Measurements from ENCODE around the gene ARAP1. TPM values are rescaled to one million over a fixed set of nuclear protein-coding genes. Genes with fewer than 3 reads are reported as not detected.

Gene ARAP1
- total RNA-seq, 1 experiment from 2014 or later: 73.6 TPM

- intact Hi-C loops (cut with micrococcal nuclease; ENCODE audit: unreplicated experiment): no loop called here
- ATAC-seq (no peak), DNase-seq (ENCODE audit: low read depth, low spot score) (no peak)
- Histone ChIP-seq H3K9me3 (ENCODE audit: control insufficient read depth, insufficient read depth, low read depth, low read length) (no peaks in the 10 kb centered on the region), H3K4me3 (ENCODE audit: low read depth in 2 of 2, low read length in 2 of 2) (no peak overlapping the region), H3K27me3 (ENCODE audit: control insufficient read depth, insufficient read depth, low read length) (peaks cover 13% of the 10 kb centered on the region), H3K4me1 (ENCODE audit: control insufficient read depth, insufficient read depth, low read length) (no peaks in the 10 kb centered on the region), H3K27ac (ENCODE audit: low read length) (no peak overlapping the region), H3K36me3 (ENCODE audit: control insufficient read depth, insufficient read depth, low read length) (no peaks in the 10 kb centered on the region)
- ChIA-PET CTCF (interaction anchor here (0.6 to 1.2 kb wide), 3 partner anchors 37 to 156 kb away, joined by 3 to 5 read pairs (median 5); no protein-coding TSS in a partner anchor), POLR2A (no interaction called here)
- BruUV-seq (replicated peaks): no TSS peak
- TF ChIP-seq TCF7L2 (IDR thresholded peaks at IDR 0.05; ENCODE audit: low read depth, low read length) (no peak), POLR2AphosphoS5 (IDR thresholded peaks at IDR 0.05; ENCODE audit: low read depth, low read length) (no peak)
- in situ Hi-C loops (cut with HindIII; ENCODE audit: low pct_unique_long_range_greater_than_20kb, low sequenced_read_pairs): no loop called here
Measured at GRCh38 chr11:72637926-72638325, 114.3 kb downstream of the ARAP1 start.

- intact Hi-C loops (cut with micrococcal nuclease; ENCODE audit: unreplicated experiment) (no loop called here), in situ Hi-C loops (cut with HindIII; ENCODE audit: low pct_unique_long_range_greater_than_20kb, low sequenced_read_pairs) (no loop called here)
- ChIA-PET POLR2A (no interaction called here), CTCF (interaction anchor here (1.2 kb wide), 2 partner anchors 36 to 47 kb away, joined by 5 read pairs; no protein-coding TSS in a partner anchor)
- Histone ChIP-seq H3K4me3 (ENCODE audit: low read depth in 2 of 2, low read length in 2 of 2) (no peak overlapping the region), H3K36me3 (ENCODE audit: control insufficient read depth, insufficient read depth, low read length) (no peaks in the 10 kb centered on the region), H3K27me3 (ENCODE audit: control insufficient read depth, insufficient read depth, low read length) (peaks cover 13% of the 10 kb centered on the region), H3K27ac (ENCODE audit: low read length) (no peak overlapping the region), H3K4me1 (ENCODE audit: control insufficient read depth, insufficient read depth, low read length) (no peaks in the 10 kb centered on the region), H3K9me3 (ENCODE audit: control insufficient read depth, insufficient read depth, low read depth, low read length) (no peaks in the 10 kb centered on the region)
- BruUV-seq (replicated peaks): no TSS peak
- DNase-seq (ENCODE audit: low read depth, low spot score): no peak
- TF ChIP-seq SIN3A (IDR thresholded peaks at IDR 0.05; ENCODE audit: borderline replicate concordance, insufficient read depth, low read depth, low read length) (no peak), REST (IDR thresholded peaks at IDR 0.05; ENCODE audit: insufficient read depth in 1 of 2, low read depth in 2 of 2, low read length in 1 of 2) (no peak), TCF7L2 (IDR thresholded peaks at IDR 0.05; ENCODE audit: low read depth, low read length) (no peak), POLR2AphosphoS5 (IDR thresholded peaks at IDR 0.05; ENCODE audit: low read depth, low read length) (no peak), CTCF (IDR thresholded peaks at IDR 0.05) (no peak)
- ATAC-seq: no peak
Measured at GRCh38 chr11:72637198-72637597, 115.0 kb downstream of the ARAP1 start.

- in situ Hi-C loops (cut with HindIII; ENCODE audit: low pct_unique_long_range_greater_than_20kb, low sequenced_read_pairs) (no loop called here), intact Hi-C loops (cut with micrococcal nuclease; ENCODE audit: unreplicated experiment) (no loop called here)
- TF ChIP-seq SIN3A (IDR thresholded peaks at IDR 0.05; ENCODE audit: borderline replicate concordance, insufficient read depth, low read depth, low read length): no peak
- TF ChIP-seq TCF7L2 (IDR thresholded peaks at IDR 0.05; ENCODE audit: low read depth, low read length): no peak
- no peak for TF ChIP-seq REST (IDR thresholded peaks at IDR 0.05; ENCODE audit: insufficient read depth in 1 of 2, low read depth in 2 of 2, low read length in 1 of 2)
- no peak for TF ChIP-seq CTCF (IDR thresholded peaks at IDR 0.05)
- no peak for TF ChIP-seq POLR2AphosphoS5 (IDR thresholded peaks at IDR 0.05; ENCODE audit: low read depth, low read length)
- ChIA-PET CTCF (no interaction called here), POLR2A (no interaction called here)
- Histone ChIP-seq H3K36me3 (ENCODE audit: control insufficient read depth, insufficient read depth, low read length) (no peaks in the 10 kb centered on the region), H3K4me1 (ENCODE audit: control insufficient read depth, insufficient read depth, low read length) (no peaks in the 10 kb centered on the region), H3K27me3 (ENCODE audit: control insufficient read depth, insufficient read depth, low read length) (peaks cover 7% of the 10 kb centered on the region), H3K4me3 (ENCODE audit: low read depth in 2 of 2, low read length in 2 of 2) (no peak overlapping the region), H3K27ac (ENCODE audit: low read length) (no peak overlapping the region), H3K9me3 (ENCODE audit: control insufficient read depth, insufficient read depth, low read depth, low read length) (no peaks in the 10 kb centered on the region)
- no TSS peak for BruUV-seq (replicated peaks)
- no peak for DNase-seq (ENCODE audit: low read depth, low spot score)
- ATAC-seq: no peak
Measured at GRCh38 chr11:72636376-72636775, 115.8 kb downstream of the ARAP1 start.

Data from Panc1 (cell line).